Activated CD8-positive, alpha-beta T cell treated with anti-CD3 and anti-CD28 coated beads for 36 hours (primary cell): Measurements from ENCODE around the gene RASGRP4. TPM values are rescaled to one million over a fixed set of nuclear protein-coding genes. Genes with fewer than 3 reads are reported as not detected.

Experiments used
- ATAC-seq: fragments of 200-7000 bp; cut with Tn5 transposase; one replicate; pipeline ENCODE4 v1.10.0; 2021; ENCODE audit warnings: mild to moderate bottlenecking, moderate library complexity
- CTCF ChIA-PET: fragments of 350-600 bp; sonication (Branson Sonifier 250); formaldehyde crosslinking; loops from one replicate; lab custom pipeline; 2021; ENCODE audit warnings: antibody characterized with exemption; lab: Charles Lee
- POLR2A ChIA-PET: fragments of 350-600 bp; sonication (Branson Sonifier 250); formaldehyde crosslinking; loops from one replicate; lab custom pipeline; 2021; ENCODE audit warnings: antibody characterized with exemption; lab: Charles Lee
- DNase-seq: peaks from one replicate; pipeline ENCODE4 v3.0.0-alpha.2; 2020
- H3K27ac Mint-ChIP-seq: one replicate; pipeline ENCODE4 v1.8.0; 2021; ENCODE audit warnings: mild to moderate bottlenecking, mixed read lengths
- H3K27me3 Mint-ChIP-seq: one replicate; pipeline ENCODE4 v1.8.0; 2021; ENCODE audit warnings: mixed read lengths
- H3K36me3 Mint-ChIP-seq: one replicate; pipeline ENCODE4 v1.8.0; 2021; ENCODE audit warnings: low read depth, mixed read lengths
- H3K4me1 Mint-ChIP-seq: one replicate; pipeline ENCODE4 v1.8.0; 2021; ENCODE audit warnings: low read depth, mixed read lengths
- H3K4me3 Mint-ChIP-seq: one replicate; pipeline ENCODE4 v1.8.0; 2021; ENCODE audit warnings: mild to moderate bottlenecking, moderate library complexity, mixed read lengths
- H3K9me3 Mint-ChIP-seq: one replicate; pipeline ENCODE4 v1.8.0; 2021; ENCODE audit warnings: mixed read lengths
- intact Hi-C: fragments of 100-400 bp; cut with micrococcal nuclease; formaldehyde crosslinking; loops from one replicate; pipeline ENCODE4 v1.10.0; 2022
- total RNA-seq, 2 experiments: library from RNA; stranded (reverse); gene quantifications; one replicate each; pipeline ENCODE4 v1.2.3, GENCODE V29; 2021
- TF ChIP-seq, protein P1 (sequence below): fragments of 200-600 bp; IDR thresholded peaks from one replicate; pipeline ENCODE4 v1.8.0; 2022; ENCODE audit warnings: antibody characterized with exemption, mild to moderate bottlenecking

Gene RASGRP4
- total RNA-seq, 2 experiments from 2014 or later: 1.4 to 1.8 TPM

DNA sequence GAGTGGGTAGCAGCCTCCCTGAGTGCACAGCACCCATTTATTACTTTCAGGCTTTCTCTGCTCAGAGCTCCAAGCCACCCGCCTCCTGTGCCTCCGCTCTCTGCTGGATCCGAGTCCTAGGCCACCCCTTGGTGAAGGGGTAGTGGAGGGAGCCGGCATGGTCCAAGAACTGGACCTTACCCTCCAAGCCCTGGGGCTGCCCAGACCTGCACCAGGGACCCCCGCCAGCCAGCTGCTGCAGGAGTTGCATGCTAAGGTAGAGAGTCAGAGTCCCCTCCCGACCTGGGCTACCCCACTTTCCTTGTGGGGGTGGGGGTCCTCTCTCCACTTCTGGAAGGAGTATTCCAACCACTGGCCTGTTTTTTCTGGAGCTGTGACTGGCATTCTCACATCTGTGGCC lies 21.2 kb downstream of the RASGRP4 start:
- H3K4me1 Mint-ChIP-seq: peaks cover 9% of the 10 kb centered on the region

DNA sequence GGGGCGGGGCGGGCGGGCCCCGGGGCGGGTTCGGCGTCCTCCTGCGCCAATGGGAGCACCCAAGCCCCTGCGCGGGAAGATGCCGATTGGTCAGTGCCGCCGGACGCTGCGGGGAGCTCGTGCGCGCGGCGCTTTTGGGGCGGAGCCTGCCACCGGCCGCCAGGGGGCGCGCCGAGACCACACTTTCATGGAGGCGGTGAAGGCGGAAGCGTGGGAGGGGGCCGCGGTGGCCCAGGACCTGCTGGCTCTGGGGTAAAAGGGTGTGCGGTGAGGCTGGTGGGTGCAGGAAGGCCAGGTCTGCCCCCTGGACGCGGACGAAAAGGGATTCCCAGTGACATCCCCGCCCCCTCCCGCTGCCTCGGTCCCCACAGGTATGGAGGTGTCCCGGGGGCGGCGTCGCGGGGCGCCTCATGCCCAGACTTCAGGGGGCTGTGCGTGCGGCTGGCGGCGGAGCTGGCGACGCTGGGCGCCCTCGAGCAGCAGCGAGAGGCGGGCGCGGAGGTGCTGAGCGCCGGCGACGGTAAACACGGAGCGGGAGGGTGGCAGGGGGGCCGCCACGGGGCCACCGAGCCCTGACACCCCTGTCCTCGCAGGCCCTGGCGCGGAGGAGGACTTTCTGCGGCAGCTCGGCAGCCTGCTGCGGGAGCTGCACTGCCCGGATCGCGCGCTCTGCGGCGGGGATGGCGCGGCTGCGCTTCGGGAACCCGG lies 22.9 kb downstream of the RASGRP4 start, which contains the start of gene FAM98C:
Gene FAM98C (plus strand): TSS at position 127 of the 708 bp plus-strand sequence. CDS start 61 bp downstream, at position 188.
- CTCF ChIA-PET: interaction anchor here (0.6 to 4.4 kb wide), 60 partner anchors 9 to 671 kb away, joined by 3 to 37 read pairs (median 4); partner anchors contain the start of genes ACTN4, CATSPERG, EIF3K and GGN
- H3K27ac Mint-ChIP-seq: peak within 1 kb of the TSS; percentile 88
- DNase-seq (no peak), ATAC-seq (peak; percentile 99)
- peaks cover 9% of the 10 kb centered on the region for H3K4me1 Mint-ChIP-seq
- intact Hi-C loops: loop anchor here (10.0 kb wide), 1 partner anchor 232 kb away; no protein-coding TSS in a partner anchor
- TF ChIP-seq, protein P1, sequence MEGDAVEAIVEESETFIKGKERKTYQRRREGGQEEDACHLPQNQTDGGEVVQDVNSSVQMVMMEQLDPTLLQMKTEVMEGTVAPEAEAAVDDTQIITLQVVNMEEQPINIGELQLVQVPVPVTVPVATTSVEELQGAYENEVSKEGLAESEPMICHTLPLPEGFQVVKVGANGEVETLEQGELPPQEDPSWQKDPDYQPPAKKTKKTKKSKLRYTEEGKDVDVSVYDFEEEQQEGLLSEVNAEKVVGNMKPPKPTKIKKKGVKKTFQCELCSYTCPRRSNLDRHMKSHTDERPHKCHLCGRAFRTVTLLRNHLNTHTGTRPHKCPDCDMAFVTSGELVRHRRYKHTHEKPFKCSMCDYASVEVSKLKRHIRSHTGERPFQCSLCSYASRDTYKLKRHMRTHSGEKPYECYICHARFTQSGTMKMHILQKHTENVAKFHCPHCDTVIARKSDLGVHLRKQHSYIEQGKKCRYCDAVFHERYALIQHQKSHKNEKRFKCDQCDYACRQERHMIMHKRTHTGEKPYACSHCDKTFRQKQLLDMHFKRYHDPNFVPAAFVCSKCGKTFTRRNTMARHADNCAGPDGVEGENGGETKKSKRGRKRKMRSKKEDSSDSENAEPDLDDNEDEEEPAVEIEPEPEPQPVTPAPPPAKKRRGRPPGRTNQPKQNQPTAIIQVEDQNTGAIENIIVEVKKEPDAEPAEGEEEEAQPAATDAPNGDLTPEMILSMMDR: peak; percentile 99
- POLR2A ChIA-PET: interaction anchor here (1.0 to 3.3 kb wide), 5 partner anchors 8 to 497 kb away, joined by 3 to 11 read pairs (median 3); partner anchors contain the start of genes NFKBIB and SPINT2
- H3K36me3 Mint-ChIP-seq: peaks cover 5% of the 10 kb centered on the region
- H3K4me3 Mint-ChIP-seq: peak within 1 kb of the TSS; percentile 83
- H3K27me3 Mint-ChIP-seq: peaks cover 3% of the 10 kb centered on the region
- no peaks in the 10 kb centered on the region for H3K9me3 Mint-ChIP-seq

More for the DNA sequence above, 21.2 kb downstream of the RASGRP4 start:
- H3K4me3 Mint-ChIP-seq: peak overlapping the region; percentile 83
- ChIA-PET CTCF (interaction anchor here (1.2 to 4.4 kb wide), 5 partner anchors 30 to 230 kb away, joined by 3 to 37 read pairs (median 30); partner anchors contain the start of genes EIF3K, MAP4K1 and PSMD8), POLR2A (interaction anchor here (1.0 to 3.3 kb wide), 2 partner anchors 9 to 110 kb away, joined by 3 to 11 read pairs; no protein-coding TSS in a partner anchor)
- intact Hi-C loops: loop anchor here (10.0 kb wide), 1 partner anchor 230 kb away; no protein-coding TSS in a partner anchor
- no peaks in the 10 kb centered on the region for H3K27me3 Mint-ChIP-seq
- no peaks in the 10 kb centered on the region for H3K9me3 Mint-ChIP-seq
- DNase-seq: no peak
- TF ChIP-seq, protein P1: no peak
- no peak overlapping the region for H3K27ac Mint-ChIP-seq
- ATAC-seq: no peak
- peaks cover 5% of the 10 kb centered on the region for H3K36me3 Mint-ChIP-seq

DNA sequence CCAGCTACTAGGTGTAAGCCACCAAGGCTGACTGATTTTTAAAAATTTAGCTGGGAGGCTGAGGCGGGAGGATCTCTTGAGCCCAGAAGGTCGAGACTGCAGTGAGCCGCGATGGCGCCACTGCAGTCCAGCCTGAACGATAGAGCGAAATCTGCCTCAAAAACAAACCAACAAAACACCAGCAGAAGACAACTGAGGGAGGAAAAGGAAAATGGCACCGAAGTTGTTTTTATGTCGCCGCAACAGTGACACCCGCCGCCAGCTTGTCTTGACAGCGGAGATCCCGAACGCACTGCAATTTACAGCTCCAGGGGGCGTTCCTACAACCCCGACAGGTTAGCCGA lies 23.4 kb downstream of the RASGRP4 start:
- intact Hi-C loops: loop anchor here (10.0 kb wide), 1 partner anchor 232 kb away; no protein-coding TSS in a partner anchor
- TF ChIP-seq, protein P1: no peak
- Mint-ChIP-seq H3K4me3 (peak overlapping the region; percentile 83), H3K36me3 (peaks cover 3% of the 10 kb centered on the region), H3K27ac (peak overlapping the region; percentile 85), H3K27me3 (peaks cover 3% of the 10 kb centered on the region), H3K9me3 (no peaks in the 10 kb centered on the region), H3K4me1 (peaks cover 9% of the 10 kb centered on the region)
- DNase-seq (peak; percentile 95), ATAC-seq (no peak)
- ChIA-PET CTCF (interaction anchor here (0.6 to 4.4 kb wide), 58 partner anchors 9 to 672 kb away, joined by 3 to 37 read pairs (median 4); partner anchors contain the start of genes ACTN4, CATSPERG, EIF3K and GGN), POLR2A (interaction anchor here (1.0 to 1.3 kb wide), 4 partner anchors 24 to 497 kb away, joined by 3 to 4 read pairs (median 3); partner anchors contain the start of genes NFKBIB and SPINT2)

DNA sequence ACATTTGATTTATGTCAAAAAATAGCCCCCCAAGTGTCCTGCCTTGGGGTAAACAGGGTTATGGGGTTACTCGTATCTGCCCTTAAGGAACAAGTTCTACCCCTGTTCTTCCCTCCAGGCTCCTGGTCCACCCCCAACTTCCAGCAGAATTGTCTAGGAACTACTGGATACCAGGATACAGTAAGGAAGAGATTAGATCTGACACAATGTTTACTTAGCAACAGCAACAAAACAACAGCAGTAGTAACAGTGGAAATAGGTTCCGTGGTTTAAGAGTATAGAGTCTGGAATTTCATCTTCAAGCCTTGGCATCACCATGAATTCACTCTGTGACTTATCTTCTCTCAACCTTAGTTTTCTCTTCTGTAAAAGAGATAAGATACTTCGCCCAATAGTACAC lies 24.9 kb downstream of the RASGRP4 start:
- TF ChIP-seq, protein P1: no peak

More for the DNA sequence above, 24.9 kb downstream of the RASGRP4 start:
- intact Hi-C loops: loop anchor here (10.0 kb wide), 1 partner anchor 234 kb away; no protein-coding TSS in a partner anchor
- ChIA-PET POLR2A (no interaction called here), CTCF (interaction anchor here (1.2 kb wide), 1 partner anchor 259 kb away, joined by 3 read pairs; no protein-coding TSS in a partner anchor)
- Mint-ChIP-seq H3K27ac (no peak overlapping the region), H3K27me3 (peaks cover 3% of the 10 kb centered on the region), H3K4me3 (no peak overlapping the region), H3K4me1 (peaks cover 15% of the 10 kb centered on the region), H3K9me3 (no peaks in the 10 kb centered on the region), H3K36me3 (peaks cover 8% of the 10 kb centered on the region)
- DNase-seq: no peak
- ATAC-seq: no peak
